GM19438 (cell line): ENCODE data around the gene BABAM2.
A peak's percentile ranks its signal among the peaks of the same experiment; 100 is the strongest.

Source experiments
- ATAC-seq: cut with Tn5 transposase; IDR thresholded peaks from one replicate; pipeline ENCODE4 v1.9.1; 2021; ENCODE audit warnings: low read depth; ENCODE audit not compliant: unreplicated experiment

BABAM2 gene

GRCh38 chr2:28346587-28346986, 456.1 kb downstream of the BABAM2 start:
- ATAC-seq, result no peak

- ATAC-seq, result no peak
Measured at GRCh38 chr2:28347193-28347592, 456.7 kb downstream of the BABAM2 start.

- no peak for ATAC-seq
Measured at GRCh38 chr2:28347596-28347995, 457.1 kb downstream of the BABAM2 start.

- no peak for ATAC-seq
Measured at GRCh38 chr2:28348149-28348567, 457.6 kb downstream of the BABAM2 start.

GRCh38 chr2:28348921-28349320, 458.4 kb downstream of the BABAM2 start:
- ATAC-seq, result no peak

GRCh38 chr2:28349546-28350165, 459.1 kb downstream of the BABAM2 start:
- no peak for ATAC-seq

GRCh38 chr2:28350196-28350595, 459.7 kb downstream of the BABAM2 start:
- ATAC-seq, result no peak

- no peak for ATAC-seq
Measured at GRCh38 chr2:28350791-28351285, 460.3 kb downstream of the BABAM2 start.

GRCh38 chr2:28351621-28352020, 461.1 kb downstream of the BABAM2 start:
- ATAC-seq, result no peak

- no peak for ATAC-seq
Measured at GRCh38 chr2:28352104-28352503, 461.6 kb downstream of the BABAM2 start.

GRCh38 chr2:28352610-28353195, 462.2 kb downstream of the BABAM2 start:
- ATAC-seq, result no peak

GRCh38 chr2:28354920-28355520, 464.5 kb downstream of the BABAM2 start:
- no peak for ATAC-seq

- no peak for ATAC-seq
Measured at GRCh38 chr2:28355521-28356094, 465.1 kb downstream of the BABAM2 start.

GRCh38 chr2:28356095-28356911, 465.8 kb downstream of the BABAM2 start:
- ATAC-seq, result no peak

GRCh38 chr2:28357055-28357454, 466.5 kb downstream of the BABAM2 start:
- no peak for ATAC-seq

GRCh38 chr2:28357948-28358667, 467.6 kb downstream of the BABAM2 start:
- ATAC-seq, result no peak

- ATAC-seq, result no peak
Measured at GRCh38 chr2:28358668-28359201, 468.2 kb downstream of the BABAM2 start.

- ATAC-seq, result peak; percentile 70
Measured at GRCh38 chr2:28359222-28360057, 468.9 kb downstream of the BABAM2 start.
